Endodermal cell (in vitro differentiated cells): ENCODE measurements around the gene JSRP1. TPM values are rescaled to one million over a fixed set of nuclear protein-coding genes. Genes with fewer than 3 reads are reported as not detected.

Source experiments
- DNase-seq: peaks from one replicate; pipeline ENCODE4 v3.0.0-alpha.2; 2017
- H3K27ac ChIP-seq: 2 replicates; pipeline ENCODE4 v1.5.1; 2013; ENCODE audit warnings: mild to moderate bottlenecking, low read depth, low read length, moderate library complexity
- H3K27me3 ChIP-seq: 2 replicates; pipeline ENCODE4 v1.6.1; 2013; ENCODE audit warnings: mild to moderate bottlenecking, low read length, moderate library complexity; ENCODE audit not compliant: insufficient read depth, control insufficient read depth, poor library complexity, severe bottlenecking
- H3K36me3 ChIP-seq: 2 replicates; pipeline ENCODE4 v1.7.0; 2013; ENCODE audit warnings: mild to moderate bottlenecking, low read length, moderate library complexity; ENCODE audit not compliant: control insufficient read depth, insufficient read depth
- H3K4me1 ChIP-seq: one replicate; pipeline ENCODE4 v1.7.0; 2013; ENCODE audit warnings: low read length; ENCODE audit not compliant: control insufficient read depth, insufficient read depth
- H3K4me3 ChIP-seq: 2 replicates; pipeline ENCODE4 v1.5.1; 2013; ENCODE audit warnings: mild to moderate bottlenecking, low read length, moderate library complexity
- H3K9ac ChIP-seq: 2 replicates; pipeline ENCODE4 v1.6.1; 2013; ENCODE audit warnings: mild to moderate bottlenecking, low read length, moderate library complexity; ENCODE audit not compliant: poor library complexity, severe bottlenecking; ENCODE audit errors: extremely low read depth
- H3K9me3 ChIP-seq: 2 replicates; pipeline ENCODE4 v1.6.1; 2013; ENCODE audit warnings: mild to moderate bottlenecking, low read length, moderate library complexity; ENCODE audit not compliant: control insufficient read depth
- H3K27ac Mint-ChIP-seq: 2 replicates; pipeline ENCODE4 v1.8.0; 2020; ENCODE audit warnings: mixed read lengths
- H3K27me3 Mint-ChIP-seq: 2 replicates; pipeline ENCODE4 v1.8.0; 2021; ENCODE audit warnings: mild to moderate bottlenecking, mixed read lengths; ENCODE audit not compliant: insufficient read depth
- H3K36me3 Mint-ChIP-seq: 2 replicates; pipeline ENCODE4 v1.8.0; 2020; ENCODE audit warnings: low read depth, mixed read lengths
- H3K4me1 Mint-ChIP-seq: 2 replicates; pipeline ENCODE4 v1.8.0; 2020; ENCODE audit warnings: mixed read lengths
- H3K4me3 Mint-ChIP-seq: 2 replicates; pipeline ENCODE4 v1.8.0; 2020; ENCODE audit warnings: mild to moderate bottlenecking, moderate library complexity, mixed read lengths
- H3K9me3 Mint-ChIP-seq: 2 replicates; pipeline ENCODE4 v1.8.0; 2020; ENCODE audit warnings: mild to moderate bottlenecking, mixed read lengths
- WGBS, 2 experiments: methylation state at CpG; one replicate each; pipeline versions ENCODE4 v1.1.5 to v1.1.7; 2013; ENCODE audit warnings: missing lambda C conversion rate in 2 of 2, mixed read lengths in 1 of 2; ENCODE audit not compliant: insufficient coverage in 1 of 2, insufficient read length in 1 of 2; 5-methylcytosine and 5-hydroxymethylcytosine counted together
- total RNA-seq, 2 donors: library from RNA; stranded (reverse); fragmentation: NEBNext Ultra II Directional in 1 of 2; extraction: Animal tissue kit (Norgen Biotek cat#: 25700) in 1 of 2; gene quantifications; 2 replicates in 1 of 2; 3 replicates in 1 of 2; pipeline ENCODE4 v1.2.1, GENCODE V29; 2021
- TF ChIP-seq, protein P1 (sequence below): fragments of 200-600 bp; sonication (generic); conservative IDR thresholded peaks from 2 replicates; pipeline ENCODE4 v1.5.0; 2021; ENCODE audit warnings: antibody characterized with exemption, mild to moderate bottlenecking

JSRP1 gene
- total RNA-seq, 2 donors from 2014 or later: 0.66 to 0.89 TPM

DNA sequence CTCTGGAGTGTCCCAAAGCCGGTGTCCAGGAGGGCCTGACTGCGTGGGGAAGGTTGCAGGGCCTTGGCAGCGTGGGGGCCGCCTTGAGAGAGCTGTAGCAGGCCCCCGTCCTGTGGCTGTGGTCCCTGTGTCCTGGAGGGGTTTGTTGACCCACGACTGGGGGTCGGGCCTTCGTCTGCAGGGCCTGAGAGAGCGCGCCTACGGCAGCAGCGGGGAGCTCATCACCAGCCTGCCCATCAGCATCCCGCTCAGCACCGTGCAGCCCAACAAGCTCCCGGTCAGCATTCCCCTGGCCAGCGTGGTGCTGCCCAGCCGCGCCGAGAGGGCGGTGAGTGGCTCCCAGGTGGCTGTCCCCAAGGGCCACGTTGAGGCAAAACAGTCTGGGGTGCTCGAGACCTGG lies 38.6 kb downstream of the JSRP1 start:
- H3K9me3 ChIP-seq: no peaks in the 10 kb centered on the region
- Mint-ChIP-seq H3K27me3 (no peaks in the 10 kb centered on the region), H3K27ac (no peak overlapping the region), H3K4me3 (no peak overlapping the region), H3K9me3 (no peaks in the 10 kb centered on the region), H3K4me1 (no peaks in the 10 kb centered on the region), H3K36me3 (peaks cover 40% of the 10 kb centered on the region)
- no peak overlapping the region for H3K9ac ChIP-seq
- 96 to 99% methylated on average over 16 to 22 of the region's 22 CpGs for whole genome bisulfite sequencing, 2 experiments
- no peak overlapping the region for H3K4me3 ChIP-seq
- DNase-seq: no peak
- TF ChIP-seq, protein P1, sequence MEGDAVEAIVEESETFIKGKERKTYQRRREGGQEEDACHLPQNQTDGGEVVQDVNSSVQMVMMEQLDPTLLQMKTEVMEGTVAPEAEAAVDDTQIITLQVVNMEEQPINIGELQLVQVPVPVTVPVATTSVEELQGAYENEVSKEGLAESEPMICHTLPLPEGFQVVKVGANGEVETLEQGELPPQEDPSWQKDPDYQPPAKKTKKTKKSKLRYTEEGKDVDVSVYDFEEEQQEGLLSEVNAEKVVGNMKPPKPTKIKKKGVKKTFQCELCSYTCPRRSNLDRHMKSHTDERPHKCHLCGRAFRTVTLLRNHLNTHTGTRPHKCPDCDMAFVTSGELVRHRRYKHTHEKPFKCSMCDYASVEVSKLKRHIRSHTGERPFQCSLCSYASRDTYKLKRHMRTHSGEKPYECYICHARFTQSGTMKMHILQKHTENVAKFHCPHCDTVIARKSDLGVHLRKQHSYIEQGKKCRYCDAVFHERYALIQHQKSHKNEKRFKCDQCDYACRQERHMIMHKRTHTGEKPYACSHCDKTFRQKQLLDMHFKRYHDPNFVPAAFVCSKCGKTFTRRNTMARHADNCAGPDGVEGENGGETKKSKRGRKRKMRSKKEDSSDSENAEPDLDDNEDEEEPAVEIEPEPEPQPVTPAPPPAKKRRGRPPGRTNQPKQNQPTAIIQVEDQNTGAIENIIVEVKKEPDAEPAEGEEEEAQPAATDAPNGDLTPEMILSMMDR: no peak
- H3K36me3 ChIP-seq: peaks cover 35% of the 10 kb centered on the region
- H3K27me3 ChIP-seq: no peaks in the 10 kb centered on the region
- no peaks in the 10 kb centered on the region for H3K4me1 ChIP-seq
- H3K27ac ChIP-seq: no peak overlapping the region

DNA sequence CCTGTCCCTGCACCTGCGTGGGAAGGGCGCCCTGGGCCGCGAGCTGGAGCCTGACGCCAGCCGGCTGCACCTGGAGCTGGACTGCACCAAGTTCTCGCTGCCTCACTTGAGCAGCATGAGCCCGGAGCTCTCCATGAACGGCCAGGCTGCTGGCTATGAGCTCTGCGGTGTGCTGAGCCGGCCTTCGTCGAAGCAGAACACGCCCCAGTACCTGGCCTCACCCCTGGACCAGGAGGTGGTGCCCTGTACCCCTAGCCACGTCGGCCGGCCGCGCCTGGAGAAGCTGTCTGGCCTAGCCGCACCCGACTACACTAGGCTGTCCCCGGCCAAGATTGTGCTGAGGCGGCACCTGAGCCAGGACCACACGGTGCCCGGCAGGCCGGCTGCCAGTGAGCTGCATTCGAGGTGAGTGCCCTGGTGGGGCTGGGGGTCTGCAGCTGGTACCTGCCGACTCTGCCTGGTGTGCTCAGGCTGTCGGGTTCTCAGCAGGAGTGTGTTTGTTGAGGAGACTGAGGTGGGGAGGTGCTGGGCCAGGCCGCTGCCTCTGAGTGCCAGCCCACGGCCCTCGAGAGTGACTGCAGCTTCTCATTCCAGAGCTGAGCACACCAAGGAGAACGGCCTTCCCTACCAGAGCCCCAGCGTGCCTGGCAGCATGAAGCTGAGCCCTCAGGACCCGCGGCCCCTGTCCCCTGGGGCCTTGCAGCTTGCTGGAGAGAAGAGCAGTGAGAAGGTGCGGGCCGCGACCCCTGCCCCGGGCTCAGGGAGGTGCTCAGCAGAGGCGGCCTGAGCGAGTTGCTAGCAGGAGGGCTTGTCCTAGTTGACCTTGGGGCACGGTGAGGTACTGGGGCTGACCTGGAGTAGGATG lies 39.6 kb downstream of the JSRP1 start:
- no peak overlapping the region for H3K4me3 ChIP-seq
- Mint-ChIP-seq H3K9me3 (no peaks in the 10 kb centered on the region), H3K27me3 (no peaks in the 10 kb centered on the region), H3K4me1 (no peaks in the 10 kb centered on the region), H3K4me3 (no peak overlapping the region), H3K36me3 (peaks cover 46% of the 10 kb centered on the region), H3K27ac (no peak overlapping the region)
- no peak for DNase-seq
- 95 to 98% methylated on average over 34 to 43 of the region's 43 CpGs for WGBS, 2 experiments
- peaks cover 43% of the 10 kb centered on the region for H3K36me3 ChIP-seq
- no peak overlapping the region for H3K9ac ChIP-seq
- H3K4me1 ChIP-seq: no peaks in the 10 kb centered on the region
- H3K27me3 ChIP-seq: no peaks in the 10 kb centered on the region
- TF ChIP-seq, protein P1: no peak
- H3K27ac ChIP-seq: no peak overlapping the region
- no peaks in the 10 kb centered on the region for H3K9me3 ChIP-seq

DNA sequence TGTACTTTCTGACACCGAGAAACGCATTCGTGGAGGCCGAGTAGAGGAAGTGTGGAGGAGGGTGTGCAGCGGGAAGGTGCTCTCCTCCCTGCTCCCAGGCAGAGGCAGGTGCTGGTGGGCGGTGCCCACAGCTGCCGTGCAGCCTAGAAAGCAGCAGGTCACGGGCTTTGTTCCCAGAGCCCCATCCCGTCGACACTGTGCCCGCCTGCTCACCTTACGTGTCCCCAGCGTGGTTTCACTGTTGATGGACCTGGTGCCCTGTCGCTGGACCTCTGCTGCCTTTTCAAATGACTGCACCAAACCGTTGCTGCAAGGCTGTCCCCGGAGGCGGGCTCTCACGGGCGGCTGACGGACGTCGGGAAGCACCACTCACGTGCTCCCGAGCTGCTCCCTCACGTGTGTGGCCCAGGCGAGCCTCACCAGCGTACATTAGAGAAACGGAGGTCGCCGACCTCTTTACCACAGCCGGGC lies 40.9 kb downstream of the JSRP1 start:
- Histone ChIP-seq H3K27ac (no peak overlapping the region), H3K9me3 (no peaks in the 10 kb centered on the region), H3K36me3 (peaks cover 48% of the 10 kb centered on the region), H3K9ac (no peak overlapping the region), H3K4me3 (no peak overlapping the region), H3K4me1 (no peaks in the 10 kb centered on the region), H3K27me3 (no peaks in the 10 kb centered on the region)
- 87 to 93% methylated on average over 29 to 31 of the region's 31 CpGs for WGBS, 2 experiments
- peak overlapping the region; percentile 48 for H3K27ac Mint-ChIP-seq
- peak; percentile 84 for DNase-seq
- H3K9me3 Mint-ChIP-seq: no peaks in the 10 kb centered on the region
- H3K36me3 Mint-ChIP-seq: peaks cover 49% of the 10 kb centered on the region
- no peak overlapping the region for H3K4me3 Mint-ChIP-seq
- no peaks in the 10 kb centered on the region for H3K4me1 Mint-ChIP-seq
- TF ChIP-seq, protein P1: no peak
- H3K27me3 Mint-ChIP-seq: no peaks in the 10 kb centered on the region
